B cell (primary cell): ENCODE results near the gene CEACAM5.

ENCODE experiments used
- CTCF ChIP-seq: fragments of 200-600 bp; IDR thresholded peaks from one replicate; pipeline ENCODE4 v1.8.0; 2022; ENCODE audit warnings: antibody characterized with exemption, mild to moderate bottlenecking
- EZH2 ChIP-seq: IDR thresholded peaks from 2 replicates; pipeline ENCODE4 v1.6.1; 2012; ENCODE audit warnings: borderline replicate concordance, low read depth, mild to moderate bottlenecking, moderate library complexity, low read length; ENCODE audit not compliant: insufficient read depth, poor library complexity, severe bottlenecking

DNA sequence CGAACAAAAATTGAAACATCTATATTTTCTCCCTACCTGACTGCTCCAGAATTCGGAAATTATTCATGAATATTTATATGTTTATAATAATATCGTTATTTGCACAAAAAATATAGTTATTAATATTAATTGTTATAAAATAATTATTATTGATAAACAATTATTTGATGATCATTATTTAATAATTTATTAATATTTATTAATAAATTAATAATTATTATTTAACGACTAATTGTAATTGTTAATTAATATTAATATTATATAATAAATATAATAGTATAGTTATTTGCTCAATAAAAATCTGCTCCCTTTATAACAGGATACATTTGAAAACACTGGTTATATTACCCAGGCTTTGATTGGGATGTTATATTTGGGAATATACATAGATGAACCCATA, 61.2 kb downstream of the CEACAM5 start:
- TF ChIP-seq EZH2 (no peak), CTCF (no peak)
